Activated naive CD4-positive, alpha-beta T cell treated with anti-CD3 and anti-CD28 coated beads, Interleukin-2, amount 50 U/mL, for 72 hours (primary cell): ENCODE measurements around the gene NKIRAS1. TPM values are rescaled to one million over a fixed set of nuclear protein-coding genes. Genes with fewer than 3 reads are reported as not detected.

ENCODE experiments used
- ATAC-seq, 2 donors: fragments of 150-1000 bp; cut with Tn5 transposase; 2 replicates each; pipeline ENCODE4 v1.10.0; 2021; ENCODE audit warnings: mild to moderate bottlenecking in 2 of 2, moderate library complexity in 2 of 2
- DNase-seq, 2 donors: peaks; one replicate each; pipeline ENCODE4 v3.0.0; 2021 to 2022; ENCODE audit warnings: low spot score in 2 of 2
- H3K27ac Mint-ChIP-seq, 2 donors: one replicate each; pipeline ENCODE4 v1.8.0; 2022; ENCODE audit warnings: mild to moderate bottlenecking in 2 of 2, mixed read lengths in 2 of 2
- H3K36me3 Mint-ChIP-seq, 2 donors: one replicate each; pipeline ENCODE4 v1.8.0; 2022; ENCODE audit warnings: mixed read lengths in 2 of 2
- H3K9me3 Mint-ChIP-seq, 2 donors: one replicate each; pipeline ENCODE4 v1.8.0; 2022; ENCODE audit warnings: mixed read lengths in 2 of 2
- total RNA-seq, 2 donors: library from RNA; stranded (reverse); gene quantifications; one replicate each; pipeline ENCODE4 v1.2.3, GENCODE V29; 2022

NKIRAS1 gene
- total RNA-seq: 1 to 10 TPM; 2.4 to 7.4 TPM

DNA sequence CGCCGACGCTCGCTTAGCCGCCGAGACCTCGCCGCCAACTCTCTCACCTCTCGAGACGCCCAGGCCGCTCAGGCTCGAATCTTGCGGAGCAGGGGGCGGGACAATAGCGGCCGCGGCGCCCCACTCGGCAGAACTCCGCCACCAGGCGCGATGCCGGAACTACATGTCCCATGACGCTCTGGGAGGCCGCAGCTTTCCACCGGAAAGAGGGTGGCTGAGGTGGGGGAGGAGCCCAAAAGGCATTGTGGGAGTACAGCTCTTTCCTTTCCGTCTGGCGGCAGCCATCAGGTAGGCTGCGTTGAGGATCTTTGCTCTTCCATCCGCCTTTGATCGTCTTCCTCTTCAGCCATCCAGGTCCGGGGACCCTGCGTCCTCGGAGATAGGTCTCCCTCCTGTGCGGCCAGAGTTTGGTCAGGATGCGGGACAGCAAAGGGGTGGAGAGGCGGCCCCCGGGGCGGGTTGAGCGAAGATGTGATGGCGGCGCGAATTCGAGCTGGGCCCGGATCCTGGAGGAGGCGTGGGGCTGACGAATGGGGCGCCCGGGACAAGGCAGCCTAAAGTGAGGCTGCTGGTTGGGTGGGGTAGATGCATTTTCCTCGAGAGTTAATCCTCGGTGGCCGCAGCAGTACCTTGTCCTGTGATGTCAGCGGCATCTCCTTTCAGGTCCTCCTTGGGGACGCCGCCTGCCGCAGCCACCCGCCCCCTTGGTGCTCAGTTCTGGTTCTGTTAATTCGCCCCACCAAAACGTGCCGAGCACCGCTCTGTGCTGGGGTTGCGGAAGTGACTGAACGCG lies at the start of gene NKIRAS1, which contains the start of gene RPL15:
NKIRAS1 (minus strand) TSS at position 105 of the 793 bp plus-strand sequence. CDS start 6,086 bp downstream, outside the sequence.
RPL15 (plus strand) TSS at position 247 of the 793 bp plus-strand sequence. CDS start 728 bp downstream, outside the sequence.
- ATAC-seq (peak; percentile 94 to 96), DNase-seq (peak; percentile 95 to 97)
- Mint-ChIP-seq H3K9me3 (no peaks in the 10 kb centered on the region), H3K36me3 (peaks cover 39 to 47% of the 10 kb centered on the region in 2 donors), H3K27ac (peak within 1 kb of the TSS; percentile 98 to 99)

DNA sequence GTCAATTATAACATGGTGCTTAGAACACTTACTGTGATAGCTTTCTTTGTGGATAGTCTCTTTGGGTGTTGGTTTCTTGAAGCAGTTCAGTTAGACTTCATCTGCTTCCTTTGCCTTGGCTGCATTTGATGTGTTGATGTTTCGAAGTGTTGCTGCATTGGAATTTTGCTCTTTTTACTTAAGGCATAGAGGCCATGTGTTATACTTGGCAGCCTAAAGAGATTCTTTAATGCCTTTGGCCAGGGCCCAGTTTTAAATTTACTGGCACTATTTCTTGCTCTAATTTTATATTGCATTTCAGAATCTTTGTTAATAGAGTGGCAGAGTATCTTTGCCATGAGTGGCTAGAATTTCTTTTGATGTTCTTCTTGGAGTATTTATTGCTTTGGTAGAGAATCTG lies 49.5 kb upstream of the NKIRAS1 start:
- Mint-ChIP-seq H3K27ac (no peak overlapping the region), H3K9me3 (no peaks in the 10 kb centered on the region), H3K36me3 (peaks cover 0 to 10% of the 10 kb centered on the region in 2 donors)
- DNase-seq: no peak
- no peak for ATAC-seq

DNA sequence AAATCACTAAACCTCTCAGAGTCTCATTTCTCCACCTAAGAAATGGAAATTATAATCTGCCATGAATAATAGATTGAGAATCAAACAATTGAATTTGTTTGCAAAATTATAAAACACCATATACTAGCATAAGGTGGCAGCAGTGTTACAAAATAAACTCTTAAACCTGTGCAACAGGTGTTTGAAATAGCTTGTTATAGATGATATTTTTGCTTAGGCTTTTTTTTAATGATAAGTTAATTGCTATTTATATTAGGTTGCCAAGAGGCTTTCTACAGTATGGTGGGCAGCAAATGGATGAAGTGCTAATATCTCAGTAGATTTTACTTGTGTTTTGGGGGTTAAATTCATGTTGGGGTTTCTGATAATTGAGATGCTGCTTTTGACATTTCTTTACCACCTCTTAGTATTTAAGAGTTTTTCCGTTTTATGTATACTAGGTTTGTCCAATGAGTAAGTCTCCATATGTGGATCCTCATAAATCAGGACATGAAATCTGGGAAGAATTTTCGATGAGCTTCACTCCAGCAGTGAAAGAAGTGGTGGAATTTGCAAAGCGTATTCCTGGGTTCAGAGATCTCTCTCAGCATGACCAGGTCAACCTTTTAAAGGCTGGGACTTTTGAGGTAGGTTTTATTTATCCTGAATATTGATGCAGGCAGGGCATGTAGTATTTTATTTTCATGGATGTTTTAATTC lies 47.9 kb upstream of the NKIRAS1 start:
- Mint-ChIP-seq H3K27ac (no peak overlapping the region), H3K36me3 (peaks cover 0 to 10% of the 10 kb centered on the region in 2 donors), H3K9me3 (no peaks in the 10 kb centered on the region)
- no peak for ATAC-seq
- DNase-seq: no peak

DNA sequence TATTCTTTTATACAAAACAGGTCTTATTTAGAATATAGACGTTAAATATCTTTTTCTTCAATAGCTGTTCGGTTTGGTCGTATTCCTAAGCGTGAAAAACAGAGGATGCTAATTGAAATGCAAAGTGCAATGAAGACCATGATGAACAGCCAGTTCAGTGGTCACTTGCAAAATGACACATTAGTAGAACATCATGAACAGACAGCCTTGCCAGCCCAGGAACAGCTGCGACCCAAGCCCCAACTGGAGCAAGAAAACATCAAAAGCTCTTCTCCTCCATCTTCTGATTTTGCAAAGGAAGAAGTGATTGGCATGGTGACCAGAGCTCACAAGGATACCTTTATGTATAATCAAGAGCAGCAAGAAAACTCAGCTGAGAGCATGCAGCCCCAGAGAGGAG lies 45.1 kb upstream of the NKIRAS1 start:
- no peaks in the 10 kb centered on the region for H3K9me3 Mint-ChIP-seq
- peaks cover 0 to 10% of the 10 kb centered on the region in 2 donors for H3K36me3 Mint-ChIP-seq
- DNase-seq: no peak
- no peak for ATAC-seq
- no peak overlapping the region for H3K27ac Mint-ChIP-seq

DNA sequence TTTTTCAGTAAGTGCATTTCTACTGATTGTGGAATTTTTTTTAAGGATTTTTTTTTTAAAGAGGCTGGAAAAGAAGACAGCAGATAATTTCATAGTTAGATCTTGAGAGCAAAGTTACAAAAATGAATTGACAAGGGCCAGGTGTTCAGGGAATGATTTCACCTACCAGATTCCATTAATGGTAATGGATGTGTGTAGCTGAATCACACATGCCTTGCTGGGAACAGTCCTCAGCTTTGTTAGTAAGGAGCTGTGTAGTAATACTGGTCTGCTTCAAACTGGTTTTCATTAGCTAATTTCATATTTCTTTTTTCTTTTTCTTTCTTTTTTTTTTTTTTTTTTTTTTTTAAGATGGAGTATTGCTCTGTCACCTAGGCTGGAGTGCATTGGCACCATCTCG lies 44.3 kb upstream of the NKIRAS1 start:
- no peaks in the 10 kb centered on the region for H3K9me3 Mint-ChIP-seq
- H3K36me3 Mint-ChIP-seq: peaks cover 0 to 10% of the 10 kb centered on the region in 2 donors
- DNase-seq (no peak), ATAC-seq (no peak)
- peak overlapping the region in 1 of 2 donors; percentile 75 for H3K27ac Mint-ChIP-seq

DNA sequence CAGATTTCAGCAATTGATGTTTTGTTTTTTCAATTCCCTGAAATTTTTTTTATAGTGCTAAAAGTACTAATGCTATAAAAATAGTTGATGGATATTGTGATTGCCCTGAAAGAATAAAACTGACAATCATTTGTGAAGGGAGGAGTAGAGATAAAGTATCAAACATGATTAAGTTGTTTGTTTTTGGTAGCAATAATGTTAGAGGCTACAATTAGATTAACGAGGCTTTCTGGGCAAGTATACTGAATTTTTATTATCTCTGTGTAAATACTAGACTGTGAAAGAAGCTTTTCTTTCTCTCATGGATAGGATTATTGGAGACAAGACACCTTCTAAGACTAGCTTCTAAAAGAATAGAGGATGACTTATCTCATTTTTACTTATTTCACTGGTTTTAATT lies 43.9 kb upstream of the NKIRAS1 start:
- ATAC-seq: no peak

DNA sequence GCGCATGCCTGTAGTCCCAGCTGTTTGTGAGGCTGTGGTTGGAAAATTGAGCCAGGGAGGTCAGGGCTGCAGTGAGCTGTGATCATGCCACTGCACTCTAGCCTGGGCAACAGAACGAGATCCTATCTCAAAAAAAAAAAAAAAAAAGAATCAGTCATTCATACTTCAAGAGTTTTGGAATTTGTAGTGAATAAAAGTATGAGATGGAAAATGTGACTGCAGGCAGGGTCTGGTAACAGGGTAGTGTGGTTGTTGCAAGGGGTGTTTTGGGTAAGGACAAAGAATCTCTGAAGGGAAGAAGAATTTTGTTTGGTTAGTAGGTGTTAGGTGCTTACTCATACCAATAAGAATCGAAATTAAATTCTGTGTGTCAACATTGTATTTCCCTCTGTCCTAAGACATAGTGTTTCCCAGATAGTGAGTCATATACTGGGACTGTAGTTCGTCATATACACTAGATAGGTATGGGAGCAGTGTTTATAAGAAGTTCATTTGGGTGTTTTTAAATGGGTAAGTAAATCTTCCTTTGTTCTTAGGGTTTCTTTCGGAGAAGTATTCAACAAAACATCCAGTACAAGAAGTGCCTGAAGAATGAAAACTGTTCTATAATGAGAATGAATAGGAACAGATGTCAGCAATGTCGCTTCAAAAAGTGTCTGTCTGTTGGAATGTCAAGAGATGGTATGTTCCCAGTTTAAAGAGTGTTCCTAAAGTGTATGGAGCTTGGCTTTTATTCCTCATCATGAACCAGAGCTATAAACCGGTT lies 42.5 kb upstream of the NKIRAS1 start:
- ATAC-seq: peak; percentile 90 to 97
- no peak for DNase-seq
- Mint-ChIP-seq H3K9me3 (no peaks in the 10 kb centered on the region), H3K36me3 (peaks cover 0 to 10% of the 10 kb centered on the region in 2 donors), H3K27ac (peak overlapping the region; percentile 33 to 77)

More for the DNA sequence above, 43.9 kb upstream of the NKIRAS1 start:
- Mint-ChIP-seq H3K36me3 (peaks cover 0 to 10% of the 10 kb centered on the region in 2 donors), H3K27ac (peak overlapping the region in 1 of 2 donors; percentile 75), H3K9me3 (no peaks in the 10 kb centered on the region)
- DNase-seq: no peak

DNA sequence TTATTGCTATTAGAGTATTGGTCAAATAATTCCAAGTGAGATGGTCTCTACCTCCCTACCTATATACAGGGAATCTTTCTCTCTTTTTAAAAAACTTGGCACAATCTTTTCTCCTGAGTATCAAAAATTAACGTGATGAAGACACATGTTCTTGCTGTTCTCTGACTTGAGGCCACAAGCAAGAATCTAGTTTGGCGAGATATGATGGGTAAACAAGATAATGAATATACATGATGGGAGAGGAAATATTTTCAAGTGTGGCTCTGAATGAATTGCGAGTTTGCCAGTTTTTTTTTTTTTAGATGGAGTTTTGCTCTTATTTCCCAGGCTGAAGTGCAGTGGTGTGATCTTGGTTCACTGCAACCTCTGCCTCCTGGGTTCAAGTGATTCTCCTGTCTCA lies 39.9 kb upstream of the NKIRAS1 start:
- Mint-ChIP-seq H3K36me3 (peaks cover 2 to 4% of the 10 kb centered on the region in 2 donors), H3K27ac (no peak overlapping the region), H3K9me3 (no peaks in the 10 kb centered on the region)
- ATAC-seq (no peak), DNase-seq (no peak)

DNA sequence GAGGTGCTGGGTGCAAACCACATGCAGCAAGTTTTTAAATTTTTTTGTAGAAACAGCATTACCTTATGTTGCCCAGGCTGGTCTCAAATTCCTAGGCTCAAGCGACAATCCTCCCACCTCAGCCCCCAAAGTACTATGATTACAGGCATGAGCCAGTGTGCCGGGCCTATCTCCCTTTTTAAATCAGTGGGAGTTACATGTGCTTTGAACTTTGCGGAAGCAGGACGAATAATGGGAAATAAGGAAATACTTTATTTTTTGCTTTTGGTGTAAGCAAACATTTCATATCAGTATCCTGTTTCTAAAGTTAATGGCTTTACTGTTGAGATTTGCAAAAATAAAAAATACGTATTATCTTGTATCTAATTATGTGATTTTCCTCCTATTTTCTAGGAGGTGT lies 37.4 kb upstream of the NKIRAS1 start:
- no peak for ATAC-seq
- DNase-seq: no peak
- H3K36me3 Mint-ChIP-seq: peaks cover 0 to 7% of the 10 kb centered on the region in 2 donors
- H3K27ac Mint-ChIP-seq: no peak overlapping the region
- H3K9me3 Mint-ChIP-seq: no peaks in the 10 kb centered on the region

DNA sequence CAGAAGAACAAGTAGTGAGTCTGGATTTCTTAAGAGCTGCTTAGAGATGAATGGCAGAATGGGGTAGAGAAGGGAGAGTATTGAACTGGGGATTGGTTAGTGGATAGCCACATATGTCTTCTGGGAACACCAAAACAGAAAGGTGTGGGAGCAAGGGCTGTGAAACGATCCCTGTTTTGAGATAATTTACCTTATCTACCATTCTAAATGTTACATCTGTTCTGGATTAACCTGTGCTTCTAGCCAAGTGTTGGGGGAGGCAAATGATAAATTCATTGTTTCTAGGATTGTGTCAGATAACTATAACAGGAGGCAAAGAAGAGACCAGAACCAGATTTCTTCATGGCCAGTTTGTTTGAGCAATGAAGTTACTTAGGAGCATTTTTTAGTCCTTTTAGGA lies 36.7 kb upstream of the NKIRAS1 start:
- peaks cover 0 to 7% of the 10 kb centered on the region in 2 donors for H3K36me3 Mint-ChIP-seq
- ATAC-seq: no peak
- no peak overlapping the region for H3K27ac Mint-ChIP-seq
- DNase-seq: no peak
- H3K9me3 Mint-ChIP-seq: no peaks in the 10 kb centered on the region

DNA sequence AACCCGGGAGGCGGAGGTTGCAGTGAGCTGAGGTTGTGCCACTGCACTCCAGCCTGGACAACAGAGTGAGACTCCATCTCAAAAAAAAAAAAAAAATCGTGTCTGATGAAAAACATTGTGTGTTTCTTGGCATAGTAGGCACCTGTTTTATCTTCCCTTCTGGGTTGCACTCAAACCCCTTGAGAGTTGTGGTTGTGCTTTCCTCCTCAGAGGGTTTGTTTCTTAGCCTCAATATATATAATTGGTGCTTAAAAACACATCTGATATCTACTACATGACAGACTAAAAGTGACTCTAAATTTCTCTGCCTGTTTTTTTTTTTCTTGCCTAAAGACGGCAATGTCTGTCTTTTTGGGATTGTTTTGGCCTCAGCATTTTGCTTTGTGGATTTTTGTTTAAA lies 35.9 kb upstream of the NKIRAS1 start:
- ATAC-seq (no peak), DNase-seq (no peak)
- Mint-ChIP-seq H3K9me3 (no peaks in the 10 kb centered on the region), H3K36me3 (peaks cover 0 to 7% of the 10 kb centered on the region in 2 donors), H3K27ac (no peak overlapping the region)

DNA sequence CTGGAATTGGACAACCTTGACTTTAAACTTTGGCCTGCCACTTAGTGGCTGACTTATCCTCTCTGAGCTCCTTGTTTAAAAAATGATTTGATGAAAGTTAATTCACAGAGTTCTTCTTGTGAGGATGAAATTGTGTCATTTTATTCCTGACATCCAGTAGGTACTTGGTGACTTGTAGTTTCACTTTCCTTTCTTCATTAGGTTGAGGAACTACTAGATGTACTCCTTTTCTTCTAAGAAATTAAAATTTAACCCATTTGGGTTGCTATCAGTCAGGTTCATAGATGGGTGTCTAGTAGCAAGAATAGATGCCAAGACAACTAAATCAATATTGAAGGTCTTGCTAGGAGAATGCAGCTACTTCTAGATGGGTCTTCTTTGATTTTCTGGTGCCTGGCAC lies 33.5 kb upstream of the NKIRAS1 start:
- ATAC-seq (no peak), DNase-seq (no peak)
- Mint-ChIP-seq H3K27ac (peak overlapping the region; percentile 58 to 83), H3K36me3 (peaks cover 0 to 11% of the 10 kb centered on the region in 2 donors), H3K9me3 (no peaks in the 10 kb centered on the region)

DNA sequence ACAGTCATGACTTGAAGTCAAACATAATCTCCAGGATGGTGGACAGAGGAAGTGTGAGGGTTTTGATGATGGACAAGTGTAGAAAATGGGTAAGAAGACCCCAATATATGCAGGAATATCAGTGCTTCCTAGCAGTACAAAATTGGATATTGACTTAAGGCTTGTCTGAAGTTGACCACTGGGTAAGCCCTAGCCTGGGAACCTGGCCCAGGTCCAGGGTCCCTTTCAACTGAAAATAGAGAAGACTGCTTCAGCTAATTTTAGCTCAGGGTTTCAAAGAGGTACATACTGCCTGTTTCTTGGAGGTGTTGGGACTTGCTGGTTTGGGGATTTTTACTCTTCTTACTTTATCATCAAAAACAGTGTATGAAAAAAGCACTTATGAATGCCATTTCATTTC lies 33.0 kb upstream of the NKIRAS1 start:
- no peak for ATAC-seq

DNA sequence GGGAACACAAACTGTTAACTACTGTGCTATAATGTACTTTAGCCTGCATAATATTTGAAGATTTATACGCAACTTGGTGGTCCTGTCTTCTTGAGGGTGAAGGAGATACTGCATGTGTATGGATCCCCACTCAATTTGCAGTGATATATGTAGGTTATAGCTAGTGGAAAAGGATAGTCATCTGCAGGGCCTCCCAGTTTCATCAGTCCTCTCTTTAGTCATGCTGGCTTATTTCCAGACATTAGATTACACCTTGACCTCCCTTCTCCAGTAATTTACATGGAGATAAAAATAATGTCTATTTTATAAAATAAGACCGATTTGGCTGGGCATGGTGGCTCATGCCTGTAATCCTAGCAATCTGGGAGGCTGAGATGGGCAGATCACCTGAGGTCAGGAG lies 32.0 kb upstream of the NKIRAS1 start:
- DNase-seq (no peak), ATAC-seq (no peak)
- Mint-ChIP-seq H3K27ac (no peak overlapping the region), H3K36me3 (peaks cover 0 to 11% of the 10 kb centered on the region in 2 donors), H3K9me3 (no peaks in the 10 kb centered on the region)

More for the DNA sequence above, 33.0 kb upstream of the NKIRAS1 start:
- DNase-seq: no peak
- peak overlapping the region; percentile 58 to 83 for H3K27ac Mint-ChIP-seq
- H3K9me3 Mint-ChIP-seq: no peaks in the 10 kb centered on the region
- H3K36me3 Mint-ChIP-seq: peaks cover 0 to 11% of the 10 kb centered on the region in 2 donors

DNA sequence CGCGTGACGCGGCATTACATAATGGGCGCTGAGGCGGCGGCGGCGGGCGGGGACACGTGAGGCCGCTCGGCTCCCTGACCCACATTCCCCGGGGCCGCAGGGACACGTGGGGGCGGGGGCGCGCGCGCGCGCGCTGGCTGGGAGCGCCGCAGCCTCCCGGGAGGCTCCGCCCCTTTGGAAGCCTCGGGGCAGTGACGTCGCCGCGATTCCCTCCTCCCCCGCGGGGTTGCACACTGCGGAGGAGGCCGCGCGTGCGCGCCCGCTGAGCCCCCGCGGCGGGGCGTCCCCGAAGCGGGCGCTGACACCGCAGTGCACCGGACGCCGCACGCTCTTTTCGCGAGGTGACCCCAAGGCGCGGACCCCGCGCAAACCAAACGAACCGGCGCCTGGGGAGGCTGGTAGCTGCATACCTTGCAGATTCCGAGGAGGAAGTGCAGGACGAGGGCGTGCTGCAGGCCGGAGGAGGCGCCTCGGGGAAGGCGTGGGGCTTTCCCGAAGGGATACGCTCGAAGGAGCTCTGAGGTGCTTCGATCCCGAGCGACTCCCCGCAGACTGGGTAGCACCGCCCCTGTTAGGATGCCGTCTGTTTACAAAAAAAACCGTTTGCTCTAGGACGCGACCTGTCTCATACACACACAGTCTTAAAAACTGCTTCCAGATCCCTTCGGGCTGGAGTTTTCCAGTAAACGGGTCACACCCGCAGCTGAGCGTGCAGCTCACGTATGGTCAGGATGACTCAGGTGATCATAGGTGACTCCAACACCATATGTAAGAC lies 29.3 kb upstream of the NKIRAS1 start:
- DNase-seq: peak; percentile 92 to 97
- peak; percentile 73 to 83 for ATAC-seq
- H3K36me3 Mint-ChIP-seq: peaks cover 0 to 4% of the 10 kb centered on the region in 2 donors
- no peaks in the 10 kb centered on the region for H3K9me3 Mint-ChIP-seq
- peak overlapping the region; percentile 83 to 97 for H3K27ac Mint-ChIP-seq

DNA sequence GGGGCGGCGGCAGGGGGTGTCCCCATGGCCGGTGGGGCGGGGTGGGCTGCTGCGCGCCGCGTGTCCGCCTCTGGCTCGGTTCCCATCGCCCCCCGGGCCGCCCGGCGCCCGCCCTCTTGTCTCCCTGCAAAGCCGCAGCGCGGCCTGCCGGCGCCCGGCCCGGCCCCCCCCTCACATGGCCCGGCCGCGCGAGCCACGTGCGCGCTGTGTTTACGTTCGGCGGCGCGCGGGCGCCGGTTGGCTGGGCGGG lies 28.8 kb upstream of the NKIRAS1 start:
- ATAC-seq (no peak), DNase-seq (no peak)
- H3K36me3 Mint-ChIP-seq: peaks cover 0 to 4% of the 10 kb centered on the region in 2 donors
- H3K27ac Mint-ChIP-seq: peak overlapping the region in 1 of 2 donors; percentile 83
- no peaks in the 10 kb centered on the region for H3K9me3 Mint-ChIP-seq
